SH-SY5Y (cell line): Measurements from ENCODE around the gene AFF1.

Experiments
- GATA2 ChIP-seq: IDR thresholded peaks from 2 replicates; pipeline ENCODE4 v1.6.1; 2011; ENCODE audit warnings: mild to moderate bottlenecking, low read depth, low read length
- GATA3 ChIP-seq: IDR thresholded peaks from 2 replicates; pipeline ENCODE4 v1.6.1; 2011; ENCODE audit warnings: low read depth, mild to moderate bottlenecking, low read length, moderate library complexity

DNA sequence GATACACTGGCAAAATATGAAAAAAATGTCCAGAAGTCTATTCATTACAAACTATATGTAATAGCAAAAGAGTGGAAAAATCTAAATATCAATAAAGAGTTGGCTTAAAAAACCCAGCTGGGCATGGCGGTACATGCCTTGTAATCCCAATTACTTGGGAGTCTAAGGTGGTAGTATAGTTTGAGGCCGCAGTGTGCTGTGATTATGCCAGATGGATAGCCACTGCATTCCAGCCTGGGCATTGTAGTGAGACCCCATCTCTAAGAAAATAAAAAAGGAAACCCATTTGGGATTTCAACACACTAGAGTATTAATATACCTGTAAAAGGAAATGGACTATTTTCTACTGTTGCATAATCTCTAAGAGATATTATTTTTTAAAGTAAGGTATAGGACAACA lies 45.4 kb downstream of the AFF1 start:
- TF ChIP-seq GATA2 (no peak), GATA3 (no peak)
